Naive thymus-derived CD8-positive, alpha-beta T cell (primary cell): Measurements from ENCODE around the gene NCCRP1. TPM values are rescaled to one million over a fixed set of nuclear protein-coding genes. Genes with fewer than 3 reads are reported as not detected.
"Not testable (repeated sequence)": the region's sequence is repeated elsewhere in the genome, so short reads cannot be mapped to it uniquely, and the experiment has no call there.

Source experiments
- ATAC-seq, 2 donors: fragments of 150-1000 bp; cut with Tn5 transposase in 1 of 2; sonication (Bioruptor Pico), chemical (Tn5 transposase) in 1 of 2; 1 replicate in 1 of 2; 2 replicates in 1 of 2; pipeline ENCODE4 v1.10.0; 2021; ENCODE audit warnings: mild to moderate bottlenecking in 2 of 2, moderate library complexity in 2 of 2
- POLR2A ChIA-PET: fragments of 350-600 bp; sonication (Branson Sonifier 250); formaldehyde crosslinking; loops from one replicate; lab custom pipeline; 2021; ENCODE audit warnings: antibody characterized with exemption; lab: Charles Lee
- DNase-seq, 10 donors: peaks; one replicate each; pipeline versions ENCODE4 v3.0.0 to v3.0.0-alpha.2; 2020 to 2022
- H3K27ac Mint-ChIP-seq, 10 donors: one replicate each; pipeline ENCODE4 v1.8.0; 2020 to 2022; ENCODE audit warnings: mild to moderate bottlenecking in 10 of 10, mixed read lengths in 10 of 10, moderate library complexity in 4 of 10, inconsistent platforms in 1 of 10
- H3K27me3 Mint-ChIP-seq, 5 donors: one replicate each; pipeline ENCODE4 v1.8.0; 2021 to 2022; ENCODE audit warnings: mixed read lengths in 5 of 5
- H3K36me3 Mint-ChIP-seq, 3 donors: one replicate each; pipeline ENCODE4 v1.8.0; 2020 to 2022; ENCODE audit warnings: mixed read lengths in 3 of 3, mild to moderate bottlenecking in 2 of 3, inconsistent platforms in 1 of 3
- H3K4me1 Mint-ChIP-seq, 4 donors: one replicate each; pipeline ENCODE4 v1.8.0; 2021 to 2022; ENCODE audit warnings: mixed read lengths in 4 of 4
- H3K4me3 Mint-ChIP-seq, 10 donors: one replicate each; pipeline ENCODE4 v1.8.0; 2020 to 2022; ENCODE audit warnings: mild to moderate bottlenecking in 10 of 10, mixed read lengths in 10 of 10, moderate library complexity in 6 of 10, inconsistent platforms in 1 of 10
- H3K9me3 Mint-ChIP-seq, 9 donors: one replicate each; pipeline ENCODE4 v1.8.0; 2020 to 2022; ENCODE audit warnings: mixed read lengths in 9 of 9, mild to moderate bottlenecking in 3 of 9, inconsistent platforms in 1 of 9, moderate library complexity in 1 of 9
- polyA plus RNA-seq, 3 donors: library from polyadenylated mRNA; unstranded; fragments of 300-500 nt; fragmentation: Illumina TruSeq; gene quantifications; one replicate each; pipeline ENCODE4 v1.2.3, GENCODE V29; 2021
- total RNA-seq, 8 experiments: library from RNA in 2 of 8; stranded (reverse) in 2 of 8; gene quantifications; one replicate each; pipeline ENCODE4 v1.2.3 and lab custom pipeline; 2021 to 2026

Gene NCCRP1
- total and polyA plus RNA-seq, 5 experiments from 2014 or later, result not detected

- no peak for DNase-seq
- peaks cover 0 to 2% (median 0%) of the 10 kb centered on the region in 9 donors for H3K9me3 Mint-ChIP-seq
- POLR2A ChIA-PET, result no interaction called here
- peaks cover 0 to 2% (median 2%) of the 10 kb centered on the region in 4 donors for H3K4me1 Mint-ChIP-seq
- ATAC-seq, result no peak
- H3K36me3 Mint-ChIP-seq, result no peaks in the 10 kb centered on the region
- H3K27me3 Mint-ChIP-seq, result peaks cover 0 to 5% (median 0%) of the 10 kb centered on the region in 5 donors
- peak overlapping the region in 1 of 10 donors; percentile 49 for H3K4me3 Mint-ChIP-seq
- no peak overlapping the region for H3K27ac Mint-ChIP-seq
These were observed 33.5 kb downstream of the NCCRP1 start for GRCh38 chr19:39230096-39230764.

GRCh38 chr19:39232708-39233107 is 35.9 kb downstream of the NCCRP1 start:
- H3K27ac Mint-ChIP-seq, result peak overlapping the region in 1 of 10 donors; percentile 15
- H3K27me3 Mint-ChIP-seq, result no peaks in the 10 kb centered on the region
- POLR2A ChIA-PET, result no interaction called here
- no peak for DNase-seq
- no peak for ATAC-seq
- H3K4me3 Mint-ChIP-seq, result no peak overlapping the region
- H3K36me3 Mint-ChIP-seq, result no peaks in the 10 kb centered on the region
- peaks cover 0 to 2% (median 0%) of the 10 kb centered on the region in 9 donors for H3K9me3 Mint-ChIP-seq
- peaks cover 9 to 24% (median 18%) of the 10 kb centered on the region in 4 donors for H3K4me1 Mint-ChIP-seq

GRCh38 chr19:39236527-39236926 is 39.8 kb downstream of the NCCRP1 start:
- Mint-ChIP-seq H3K4me3 (peak overlapping the region; percentile 8 to 91 (median 81)), H3K27ac (peak overlapping the region; percentile 86 to 96 (median 92)), H3K4me1 (peaks cover 18 to 36% (median 29%) of the 10 kb centered on the region in 4 donors), H3K9me3 (no peaks in the 10 kb centered on the region), H3K36me3 (no peaks in the 10 kb centered on the region), H3K27me3 (peaks cover 0 to 2% (median 0%) of the 10 kb centered on the region in 5 donors)
- POLR2A ChIA-PET, result interaction anchor here (0.6 to 3.5 kb wide), 5 partner anchors 11 to 695 kb away, joined by 3 to 13 read pairs (median 5); partner anchors contain the start of genes GMFG and SAMD4B
- ATAC-seq (peak; percentile 89 to 94), DNase-seq (peak in 9 of 10 donors; percentile 14 to 72 (median 41))

GRCh38 chr19:39237200-39238184 is 40.7 kb downstream of the NCCRP1 start:
- DNase-seq, result peak in 9 of 10 donors; percentile 8 to 68 (median 29)
- ATAC-seq, result peak; percentile 68 to 84
- peaks cover 0 to 2% (median 0%) of the 10 kb centered on the region in 5 donors for H3K27me3 Mint-ChIP-seq
- H3K36me3 Mint-ChIP-seq, result no peaks in the 10 kb centered on the region
- H3K9me3 Mint-ChIP-seq, result no peaks in the 10 kb centered on the region
- POLR2A ChIA-PET, result interaction anchor here (0.7 to 3.5 kb wide), 6 partner anchors 10 to 590 kb away, joined by 3 to 13 read pairs (median 6); partner anchors contain the start of genes ACTN4, GMFG, RPS16 and SAMD4B
- H3K4me3 Mint-ChIP-seq, result peak overlapping the region; percentile 76 to 91 (median 82)
- H3K4me1 Mint-ChIP-seq, result peaks cover 18 to 36% (median 29%) of the 10 kb centered on the region in 4 donors
- peak overlapping the region; percentile 87 to 96 (median 92) for H3K27ac Mint-ChIP-seq

GRCh38 chr19:39238209-39238608 is 41.4 kb downstream of the NCCRP1 start:
- Mint-ChIP-seq H3K36me3 (no peaks in the 10 kb centered on the region), H3K9me3 (no peaks in the 10 kb centered on the region), H3K27ac (peak overlapping the region; percentile 87 to 96 (median 92)), H3K4me1 (peaks cover 18 to 36% (median 29%) of the 10 kb centered on the region in 4 donors), H3K27me3 (peaks cover 0 to 2% (median 0%) of the 10 kb centered on the region in 5 donors), H3K4me3 (peak overlapping the region; percentile 76 to 91 (median 82))
- ATAC-seq (no peak), DNase-seq (no peak)
- POLR2A ChIA-PET, result interaction anchor here (0.7 to 3.5 kb wide), 5 partner anchors 9 to 591 kb away, joined by 5 to 13 read pairs (median 8); partner anchors contain the start of genes ACTN4, GMFG, RPS16 and SAMD4B

GRCh38 chr19:39238944-39239343 is 42.2 kb downstream of the NCCRP1 start:
- POLR2A ChIA-PET, result interaction anchor here (3.5 kb wide), 2 partner anchors 8 to 103 kb away, joined by 11 to 13 read pairs; partner anchors contain the start of gene SAMD4B
- Mint-ChIP-seq H3K36me3 (no peaks in the 10 kb centered on the region), H3K27ac (peak overlapping the region; percentile 74 to 96 (median 92)), H3K27me3 (peaks cover 0 to 2% (median 0%) of the 10 kb centered on the region in 5 donors), H3K4me3 (no peak overlapping the region), H3K9me3 (no peaks in the 10 kb centered on the region), H3K4me1 (peaks cover 18 to 36% (median 29%) of the 10 kb centered on the region in 4 donors)
- DNase-seq (no peak), ATAC-seq (no peak)

GRCh38 chr19:39240421-39240820 is 43.7 kb downstream of the NCCRP1 start:
- H3K4me3 Mint-ChIP-seq, result no peak overlapping the region
- H3K27me3 Mint-ChIP-seq, result peaks cover 0 to 2% (median 0%) of the 10 kb centered on the region in 5 donors
- DNase-seq (no peak), ATAC-seq (no peak)
- H3K36me3 Mint-ChIP-seq, result no peaks in the 10 kb centered on the region
- no peaks in the 10 kb centered on the region for H3K9me3 Mint-ChIP-seq
- H3K27ac Mint-ChIP-seq, result peak overlapping the region in 3 of 10 donors; percentile 6 to 27 (median 7)
- H3K4me1 Mint-ChIP-seq, result peaks cover 15 to 32% (median 28%) of the 10 kb centered on the region in 4 donors
- POLR2A ChIA-PET, result no interaction called here

GRCh38 chr19:39243741-39244140 is 47.0 kb downstream of the NCCRP1 start:
- H3K4me3 Mint-ChIP-seq, H3K27me3 Mint-ChIP-seq, H3K4me1 Mint-ChIP-seq, ATAC-seq, H3K27ac Mint-ChIP-seq, POLR2A ChIA-PET, H3K9me3 Mint-ChIP-seq, H3K36me3 Mint-ChIP-seq, DNase-seq: not testable (repeated sequence)

- ATAC-seq, H3K9me3 Mint-ChIP-seq, H3K36me3 Mint-ChIP-seq, POLR2A ChIA-PET, H3K4me1 Mint-ChIP-seq, DNase-seq, H3K4me3 Mint-ChIP-seq: not testable (repeated sequence)
- Mint-ChIP-seq H3K27ac (peak within 1 kb of the TSS in 1 of 10 donors; percentile 70), H3K27me3 (peaks cover 2 to 12% (median 5%) of the 10 kb centered on the region in 5 donors)
These were observed 47.8 kb downstream of the NCCRP1 start, which contains the start of gene IFNL3 for GRCh38 chr19:39244410-39245100. Gene IFNL3 (minus strand): TSS chr19:39245006. CDS start chr19:39244967, 39 bp downstream.

GRCh38 chr19:39245166-39245565 is 48.4 kb downstream of the NCCRP1 start:
- H3K36me3 Mint-ChIP-seq, H3K9me3 Mint-ChIP-seq, H3K4me3 Mint-ChIP-seq, POLR2A ChIA-PET, DNase-seq, H3K4me1 Mint-ChIP-seq, H3K27ac Mint-ChIP-seq: not testable (repeated sequence)
- peak in 1 of 2 donors; percentile 69 for ATAC-seq
- H3K27me3 Mint-ChIP-seq, result peaks cover 2 to 14% (median 6%) of the 10 kb centered on the region in 5 donors

- Mint-ChIP-seq H3K27ac (peak overlapping the region in 2 of 10 donors; percentile 36 to 40), H3K27me3 (peaks cover 2 to 14% (median 4%) of the 10 kb centered on the region in 5 donors), H3K9me3 (no peaks in the 10 kb centered on the region), H3K36me3 (no peaks in the 10 kb centered on the region), H3K4me3 (peak overlapping the region in 8 of 10 donors; percentile 48 to 70 (median 58)), H3K4me1 (peaks cover 0 to 6% (median 0%) of the 10 kb centered on the region in 4 donors)
- POLR2A ChIA-PET, result interaction anchor here (0.5 to 1.3 kb wide), 2 partner anchors 9 to 19 kb away, joined by 4 to 13 read pairs; no protein-coding TSS in a partner anchor
- ATAC-seq (peak; percentile 57 to 84), DNase-seq (peak in 6 of 10 donors; percentile 17 to 68 (median 30))
These were observed 50.3 kb downstream of the NCCRP1 start for GRCh38 chr19:39246951-39247669.
